Measurements from ENCODE around the gene C16orf90. TPM values are rescaled to one million over a fixed set of nuclear protein-coding genes. Genes with fewer than 3 reads are reported as not detected.

C16orf90 gene
- total RNA-seq, 2 experiments from 2014 or later, result not detected

DNA sequence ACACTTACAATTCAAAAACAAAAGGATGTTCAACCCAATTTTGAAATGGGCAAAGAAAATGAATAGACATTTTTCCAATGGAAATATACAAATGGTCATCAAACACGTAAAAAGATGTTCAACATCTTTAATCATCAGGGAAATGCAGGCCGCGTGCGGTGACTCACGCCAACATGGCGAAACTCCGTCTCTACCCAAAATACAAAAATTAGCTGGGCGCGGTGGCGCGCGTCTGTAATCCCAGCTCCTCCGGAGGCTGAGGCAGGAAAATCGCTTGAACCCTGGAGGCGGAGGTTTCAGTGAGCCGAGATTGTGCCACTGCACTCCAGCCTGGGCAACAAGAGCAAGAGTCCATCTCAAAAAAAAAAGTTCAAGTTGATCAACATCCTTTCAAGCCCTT lies 3.7 kb upstream of the C16orf90 start:
- CTCF ChIA-PET (ENCODE audit: unreplicated experiment), result no interaction called here
- H3K4me1 ChIP-seq (ENCODE audit: insufficient read depth, low read length, poor library complexity, severe bottlenecking), result peaks cover 16% of the 10 kb centered on the region
- no peak for DNase-seq (ENCODE audit: low spot score)
- no peak overlapping the region for H3K27ac ChIP-seq (ENCODE audit: low read depth, low read length, poor library complexity, severe bottlenecking)
- H2AFZ ChIP-seq (ENCODE audit: low read length), result no peak overlapping the region
- H3K79me2 ChIP-seq (ENCODE audit: insufficient read depth, low read depth, low read length), result no peaks in the 10 kb centered on the region
- no peaks in the 10 kb centered on the region for H4K20me1 ChIP-seq (ENCODE audit: insufficient read depth, low read length)
- no peaks in the 10 kb centered on the region for H3K9me2 ChIP-seq (ENCODE audit: insufficient read depth, low read length)
- no peak overlapping the region for H3K4me3 ChIP-seq (ENCODE audit: low read depth, low read length, poor library complexity, severe bottlenecking)
- H3K36me3 ChIP-seq (ENCODE audit: insufficient read depth, low read length), result no peaks in the 10 kb centered on the region
- intact Hi-C loops (cut with micrococcal nuclease; ENCODE audit: unreplicated experiment), result no loop called here
- no TSS peak for BruUV-seq (replicated peaks)
- H3K4me2 ChIP-seq (ENCODE audit: low read length), result no peak overlapping the region
- H3K9me3 ChIP-seq (ENCODE audit: low read length), result no peaks in the 10 kb centered on the region
- no peak for TF ChIP-seq EZH2phosphoT487 (IDR thresholded peaks at IDR 0.05; ENCODE audit: borderline replicate concordance, low read depth, low read length)
- TF ChIP-seq, protein P1, sequence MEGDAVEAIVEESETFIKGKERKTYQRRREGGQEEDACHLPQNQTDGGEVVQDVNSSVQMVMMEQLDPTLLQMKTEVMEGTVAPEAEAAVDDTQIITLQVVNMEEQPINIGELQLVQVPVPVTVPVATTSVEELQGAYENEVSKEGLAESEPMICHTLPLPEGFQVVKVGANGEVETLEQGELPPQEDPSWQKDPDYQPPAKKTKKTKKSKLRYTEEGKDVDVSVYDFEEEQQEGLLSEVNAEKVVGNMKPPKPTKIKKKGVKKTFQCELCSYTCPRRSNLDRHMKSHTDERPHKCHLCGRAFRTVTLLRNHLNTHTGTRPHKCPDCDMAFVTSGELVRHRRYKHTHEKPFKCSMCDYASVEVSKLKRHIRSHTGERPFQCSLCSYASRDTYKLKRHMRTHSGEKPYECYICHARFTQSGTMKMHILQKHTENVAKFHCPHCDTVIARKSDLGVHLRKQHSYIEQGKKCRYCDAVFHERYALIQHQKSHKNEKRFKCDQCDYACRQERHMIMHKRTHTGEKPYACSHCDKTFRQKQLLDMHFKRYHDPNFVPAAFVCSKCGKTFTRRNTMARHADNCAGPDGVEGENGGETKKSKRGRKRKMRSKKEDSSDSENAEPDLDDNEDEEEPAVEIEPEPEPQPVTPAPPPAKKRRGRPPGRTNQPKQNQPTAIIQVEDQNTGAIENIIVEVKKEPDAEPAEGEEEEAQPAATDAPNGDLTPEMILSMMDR (conservative IDR thresholded peaks at IDR 0.05; ENCODE audit: low read length), result no peak
- POLR2A ChIA-PET, result interaction anchor here (1.1 kb wide), 1 partner anchor 98 kb away, joined by 3 read pairs; the partner anchor contains the start of genes ZNF174 and ZSCAN32

DNA sequence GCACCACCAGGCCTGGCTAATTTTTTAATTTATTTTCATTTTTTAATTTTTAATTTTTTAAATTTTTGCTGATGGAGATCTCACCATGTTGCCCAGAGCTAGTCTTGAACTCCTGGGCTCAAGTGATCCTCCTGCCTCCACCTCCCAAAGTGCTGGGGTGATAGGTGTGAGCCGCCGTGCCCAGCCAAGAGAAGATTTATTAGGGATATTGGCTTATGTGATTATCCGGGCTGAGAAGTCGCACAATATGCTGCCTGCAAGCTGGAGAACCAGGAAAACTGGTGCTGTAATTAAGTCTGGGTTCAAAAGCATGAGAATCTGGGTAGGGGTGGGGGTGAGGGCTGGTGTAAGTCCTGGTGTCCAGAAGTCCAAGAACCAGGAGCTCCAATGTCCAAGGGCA lies 2.5 kb upstream of the C16orf90 start:
- POLR2A ChIA-PET, result no interaction called here
- no peaks in the 10 kb centered on the region for H3K9me2 ChIP-seq (ENCODE audit: insufficient read depth, low read length)
- TF ChIP-seq, protein P1 (conservative IDR thresholded peaks at IDR 0.05; ENCODE audit: low read length), result no peak
- no peak for TF ChIP-seq EZH2phosphoT487 (IDR thresholded peaks at IDR 0.05; ENCODE audit: borderline replicate concordance, low read depth, low read length)

DNA sequence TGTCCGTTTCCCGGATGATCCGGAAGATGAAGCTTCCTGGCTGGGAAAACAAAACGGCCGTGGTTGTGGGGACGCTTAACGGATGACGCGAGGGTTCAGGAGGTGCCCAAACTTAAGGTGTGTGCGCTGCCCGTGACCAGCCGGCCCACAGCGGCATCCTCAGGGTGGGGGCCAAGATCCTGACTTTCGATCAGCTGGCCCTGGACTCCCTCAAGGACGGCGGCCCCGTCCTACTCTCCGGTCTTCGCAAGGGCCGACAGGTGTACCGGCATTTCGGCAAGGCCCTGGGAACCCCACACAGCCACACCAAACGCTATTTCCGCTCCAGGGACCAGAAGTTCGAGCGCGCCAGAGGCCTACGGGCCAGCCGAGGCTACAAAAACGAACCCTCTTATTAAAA lies 1.1 kb upstream of the C16orf90 start:
- intact Hi-C loops (cut with micrococcal nuclease; ENCODE audit: unreplicated experiment), result no loop called here
- Histone ChIP-seq H3K36me3 (ENCODE audit: insufficient read depth, low read length) (no peaks in the 10 kb centered on the region), H2AFZ (ENCODE audit: low read length) (no peak overlapping the region), H3K4me2 (ENCODE audit: low read length) (no peak overlapping the region), H3K9me3 (ENCODE audit: low read length) (no peaks in the 10 kb centered on the region), H3K4me3 (ENCODE audit: low read depth, low read length, poor library complexity, severe bottlenecking) (no peak overlapping the region), H3K79me2 (ENCODE audit: insufficient read depth, low read depth, low read length) (no peaks in the 10 kb centered on the region), H3K4me1 (ENCODE audit: insufficient read depth, low read length, poor library complexity, severe bottlenecking) (peaks cover 5% of the 10 kb centered on the region), H3K9me2 (ENCODE audit: insufficient read depth, low read length) (no peaks in the 10 kb centered on the region), H4K20me1 (ENCODE audit: insufficient read depth, low read length) (no peaks in the 10 kb centered on the region), H3K27ac (ENCODE audit: low read depth, low read length, poor library complexity, severe bottlenecking) (no peak overlapping the region)
- no TSS peak for BruUV-seq (replicated peaks)
- CTCF ChIA-PET (ENCODE audit: unreplicated experiment), result no interaction called here
- no peak for DNase-seq (ENCODE audit: low spot score)
- POLR2A ChIA-PET, result interaction anchor here (0.6 kb wide), 1 partner anchor 326 kb away, joined by 5 read pairs; no protein-coding TSS in a partner anchor
- TF ChIP-seq EZH2phosphoT487 (IDR thresholded peaks at IDR 0.05; ENCODE audit: borderline replicate concordance, low read depth, low read length), result no peak
- TF ChIP-seq, protein P1 (conservative IDR thresholded peaks at IDR 0.05; ENCODE audit: low read length), result no peak

More for the DNA sequence above, 2.5 kb upstream of the C16orf90 start:
- H3K9me3 ChIP-seq (ENCODE audit: low read length), result no peaks in the 10 kb centered on the region
- H3K4me3 ChIP-seq (ENCODE audit: low read depth, low read length, poor library complexity, severe bottlenecking), result no peak overlapping the region
- no peak overlapping the region for H2AFZ ChIP-seq (ENCODE audit: low read length)
- H3K36me3 ChIP-seq (ENCODE audit: insufficient read depth, low read length), result no peaks in the 10 kb centered on the region
- CTCF ChIA-PET (ENCODE audit: unreplicated experiment), result no interaction called here
- peaks cover 11% of the 10 kb centered on the region for H3K4me1 ChIP-seq (ENCODE audit: insufficient read depth, low read length, poor library complexity, severe bottlenecking)
- no peak overlapping the region for H3K4me2 ChIP-seq (ENCODE audit: low read length)
- H3K79me2 ChIP-seq (ENCODE audit: insufficient read depth, low read depth, low read length), result no peaks in the 10 kb centered on the region
- intact Hi-C loops (cut with micrococcal nuclease; ENCODE audit: unreplicated experiment), result no loop called here
- no peak overlapping the region for H3K27ac ChIP-seq (ENCODE audit: low read depth, low read length, poor library complexity, severe bottlenecking)
- no peak for DNase-seq (ENCODE audit: low spot score)
- H4K20me1 ChIP-seq (ENCODE audit: insufficient read depth, low read length), result no peaks in the 10 kb centered on the region
- no TSS peak for BruUV-seq (replicated peaks)

Measured in OCI-LY7 (cell line).